Measurements from ENCODE around the gene LYZL2.

DNA sequence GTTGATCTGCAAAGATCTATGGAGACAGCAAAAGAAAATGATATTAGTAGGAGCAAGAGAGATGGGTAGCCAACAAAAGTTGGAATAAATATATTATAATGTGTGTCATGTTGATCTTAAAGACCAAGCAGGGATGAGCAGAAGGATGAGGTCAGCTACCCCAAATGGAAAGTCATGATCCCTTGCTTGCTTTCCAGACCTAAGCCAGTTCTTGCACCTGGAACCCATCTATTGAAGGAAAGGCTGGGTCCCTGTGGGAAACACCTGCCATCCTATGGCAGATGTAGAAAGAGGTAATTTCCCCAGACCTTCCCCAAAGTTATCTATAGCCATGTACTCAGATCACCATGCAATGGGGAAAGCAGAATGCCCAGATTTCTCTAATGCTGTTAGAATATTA lies 52.5 kb downstream of the LYZL2 start:
- TF ChIP-seq POLR2A (IDR thresholded peaks at IDR 0.05; ENCODE audit: borderline replicate concordance, extremely low read depth, insufficient read depth, insufficient read length), result no peak
- TF ChIP-seq JUND (IDR thresholded peaks at IDR 0.05), result no peak
